ENCODE results near the gene RALY. TPM values are rescaled to one million over a fixed set of nuclear protein-coding genes. Genes with fewer than 3 reads are reported as not detected.

Gene RALY
- total RNA-seq, 1 donor from 2014 or later, result 132 TPM

DNA sequence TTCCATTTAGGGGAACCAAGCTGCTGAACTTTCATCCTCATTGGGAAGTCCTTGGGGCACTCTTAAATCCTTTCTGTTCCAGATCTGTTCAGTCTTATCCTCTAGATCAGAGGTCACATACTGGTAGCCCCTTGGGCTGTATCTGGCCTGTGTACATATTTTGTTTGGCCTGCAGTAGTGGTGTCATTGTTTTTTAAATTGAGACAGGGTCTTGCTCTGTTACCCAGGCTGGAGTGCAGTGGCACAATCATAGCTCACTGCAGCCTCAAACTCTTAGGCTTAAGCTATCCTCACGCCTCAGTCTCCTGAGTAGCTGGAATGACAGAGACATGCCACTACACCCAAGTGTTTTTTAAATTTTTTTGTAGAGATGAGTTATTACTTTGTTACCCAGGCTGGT lies 14.8 kb downstream of the RALY start:
- peaks cover 4% of the 10 kb centered on the region for H3K9me3 Mint-ChIP-seq (ENCODE audit: unreplicated experiment)
- H3K4me1 Mint-ChIP-seq (ENCODE audit: unreplicated experiment), result peaks cover 35% of the 10 kb centered on the region
- H3K4me3 Mint-ChIP-seq (ENCODE audit: unreplicated experiment), result no peak overlapping the region
- DNase-seq (ENCODE audit: extremely low spot score, unreplicated experiment), result no peak
- no peak overlapping the region for H3K27ac Mint-ChIP-seq (ENCODE audit: unreplicated experiment)
- peaks cover 6% of the 10 kb centered on the region for H3K36me3 Mint-ChIP-seq (ENCODE audit: unreplicated experiment)
- no peak for TF ChIP-seq CTCF (IDR thresholded peaks at IDR 0.05)
- no peaks in the 10 kb centered on the region for H3K27me3 Mint-ChIP-seq (ENCODE audit: unreplicated experiment)

GRCh38 chr20:34010405-34010931 lies 16.8 kb downstream of the RALY start:
- Mint-ChIP-seq H3K9me3 (ENCODE audit: unreplicated experiment) (peaks cover 4% of the 10 kb centered on the region), H3K27me3 (ENCODE audit: unreplicated experiment) (no peaks in the 10 kb centered on the region), H3K27ac (ENCODE audit: unreplicated experiment) (no peak overlapping the region), H3K4me1 (ENCODE audit: unreplicated experiment) (peaks cover 47% of the 10 kb centered on the region), H3K36me3 (ENCODE audit: unreplicated experiment) (peaks cover 6% of the 10 kb centered on the region), H3K4me3 (ENCODE audit: unreplicated experiment) (no peak overlapping the region)
- no peak for TF ChIP-seq CTCF (IDR thresholded peaks at IDR 0.05)
- no peak for DNase-seq (ENCODE audit: extremely low spot score, unreplicated experiment)

GRCh38 chr20:34011275-34011674 lies 17.6 kb downstream of the RALY start:
- no peak overlapping the region for H3K4me3 Mint-ChIP-seq (ENCODE audit: unreplicated experiment)
- H3K27me3 Mint-ChIP-seq (ENCODE audit: unreplicated experiment), result no peaks in the 10 kb centered on the region
- H3K9me3 Mint-ChIP-seq (ENCODE audit: unreplicated experiment), result peaks cover 4% of the 10 kb centered on the region
- TF ChIP-seq CTCF (IDR thresholded peaks at IDR 0.05), result no peak
- H3K27ac Mint-ChIP-seq (ENCODE audit: unreplicated experiment), result no peak overlapping the region
- peaks cover 51% of the 10 kb centered on the region for H3K4me1 Mint-ChIP-seq (ENCODE audit: unreplicated experiment)
- H3K36me3 Mint-ChIP-seq (ENCODE audit: unreplicated experiment), result peaks cover 6% of the 10 kb centered on the region
- no peak for DNase-seq (ENCODE audit: extremely low spot score, unreplicated experiment)

GRCh38 chr20:34012330-34012729 lies 18.6 kb downstream of the RALY start:
- Mint-ChIP-seq H3K9me3 (ENCODE audit: unreplicated experiment) (peaks cover 4% of the 10 kb centered on the region), H3K27me3 (ENCODE audit: unreplicated experiment) (no peaks in the 10 kb centered on the region), H3K4me3 (ENCODE audit: unreplicated experiment) (no peak overlapping the region), H3K4me1 (ENCODE audit: unreplicated experiment) (peaks cover 56% of the 10 kb centered on the region), H3K27ac (ENCODE audit: unreplicated experiment) (no peak overlapping the region), H3K36me3 (ENCODE audit: unreplicated experiment) (peaks cover 6% of the 10 kb centered on the region)
- DNase-seq (ENCODE audit: extremely low spot score, unreplicated experiment), result no peak
- no peak for TF ChIP-seq CTCF (IDR thresholded peaks at IDR 0.05)

DNA sequence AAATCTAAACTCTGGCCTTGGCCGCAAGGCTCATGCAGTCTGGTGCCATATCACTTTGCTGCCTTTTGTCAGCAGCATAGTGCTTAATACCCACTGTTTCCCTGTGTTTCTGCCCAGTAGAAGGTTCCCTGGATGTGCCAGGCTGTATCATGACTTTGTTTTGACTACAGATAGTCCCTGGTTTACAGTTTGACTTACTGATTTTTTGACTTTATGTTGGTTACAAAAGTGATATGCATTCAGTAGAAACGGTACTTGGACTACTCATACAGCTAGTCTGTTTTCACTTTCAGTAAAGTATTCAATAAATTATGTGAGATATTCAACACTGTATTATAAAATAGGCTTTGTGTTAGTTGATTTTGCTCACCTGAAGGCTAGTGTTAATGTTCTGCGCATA lies 19.0 kb downstream of the RALY start:
- Mint-ChIP-seq H3K27ac (ENCODE audit: unreplicated experiment) (no peak overlapping the region), H3K4me3 (ENCODE audit: unreplicated experiment) (no peak overlapping the region), H3K4me1 (ENCODE audit: unreplicated experiment) (peaks cover 60% of the 10 kb centered on the region), H3K27me3 (ENCODE audit: unreplicated experiment) (no peaks in the 10 kb centered on the region), H3K9me3 (ENCODE audit: unreplicated experiment) (peaks cover 4% of the 10 kb centered on the region), H3K36me3 (ENCODE audit: unreplicated experiment) (peaks cover 6% of the 10 kb centered on the region)
- DNase-seq (ENCODE audit: extremely low spot score, unreplicated experiment), result no peak
- TF ChIP-seq CTCF (IDR thresholded peaks at IDR 0.05), result no peak

All from osteocyte (in vitro differentiated cells).